K562 (cell line): ENCODE data around the gene DCLK1. TPM values are rescaled to one million over a fixed set of nuclear protein-coding genes. Genes with fewer than 3 reads are reported as not detected.

Experiments used
- CBFA2T3 ChIP-seq: fragments of 450-650 bp; IDR thresholded peaks from 2 replicates; pipeline ENCODE4 v1.6.1; 2017
- HOXB6 ChIP-seq: fragments of 250-450 bp; sonication (Bioruptor Pico); IDR thresholded peaks from 2 replicates; pipeline ENCODE4 v1.5.1; 2022; ENCODE audit warnings: mild to moderate bottlenecking, borderline replicate concordance
- LEF1 ChIP-seq: fragments of 450-650 bp; IDR thresholded peaks from 2 replicates; pipeline ENCODE4 v1.6.1; 2016; ENCODE audit warnings: mild to moderate bottlenecking
- NFE2 ChIP-seq: IDR thresholded peaks from 2 replicates; pipeline ENCODE4 v1.6.1; 2014; ENCODE audit warnings: antibody characterized with exemption, low read depth
- POLR2G ChIP-seq: fragments of 200-400 bp; formaldehyde crosslinking; IDR thresholded peaks from 2 replicates; pipeline ENCODE4 v1.6.1; 2017; ENCODE audit warnings: low read depth, mild to moderate bottlenecking, antibody characterized with exemption, low read length, moderate library complexity
- RAD21 ChIP-seq, 2 experiments: fragments of 250-450 bp in 1 of 2; fragments of 450-650 bp in 1 of 2; sonication (Bioruptor Pico) in 1 of 2; formaldehyde crosslinking in 1 of 2; IDR thresholded peaks in 1 of 2; conservative IDR thresholded peaks in 1 of 2; 2 replicates each; pipeline versions ENCODE4 v1.4.0 to v1.8.0; 2020 to 2022; ENCODE audit warnings: mild to moderate bottlenecking in 2 of 2, moderate library complexity in 1 of 2
- SMC3 ChIP-seq: conservative IDR thresholded peaks from 2 replicates; pipeline ENCODE4 v1.6.1; 2011; ENCODE audit warnings: low read depth, low read length, improper control_type of control experiment; ENCODE audit not compliant: insufficient read depth
- ZNF589 ChIP-seq: fragments of 200-800 bp; sonication (Bioruptor generic); IDR thresholded peaks from 2 replicates; pipeline ENCODE4 v1.6.1; 2016; ENCODE audit warnings: low read depth, missing genetic modification characterization, missing compliant biosample characterization
- ZNF696 ChIP-seq: fragments of 250-450 bp; sonication (Bioruptor Pico); conservative IDR thresholded peaks from 2 replicates; pipeline ENCODE4 v1.4.0; 2020; ENCODE audit warnings: mild to moderate bottlenecking, moderate library complexity
- polyA plus RNA-seq, 8 experiments: library from polyadenylated mRNA; depleted of rRNA in 4 of 8; stranded (reverse) in 5 of 8; unstranded in 3 of 8; fragments of >200 nt; fragmentation: Nextera tagmentation in 2 of 8; fragmentation: Illumina TruSeq in 1 of 8; extraction: Ambion mirVana in 2 of 8; extraction: Trizol in 1 of 8; gene quantifications; 2 replicates each; pipeline versions ENCODE4 v1.2.1 to v1.2.3, GENCODE V29; 2011 to 2014; ENCODE audit warnings: inconsistent platforms in 1 of 8, missing spikeins in 1 of 8
- total RNA-seq, 7 experiments: library from RNA; depleted of rRNA in 6 of 7; stranded (reverse); fragments of >200 nt in 6 of 7; fragmentation: Illumina TruSeq in 2 of 7; extraction: Trizol in 2 of 7; gene quantifications; 2 replicates each; pipeline versions ENCODE4 v1.2.1 to v1.2.3, GENCODE V29; 2011 to 2021; ENCODE audit warnings: low replicate concordance in 1 of 7
- TF ChIP-seq, protein P1 (sequence below): fragments of 200-400 bp; formaldehyde crosslinking; IDR thresholded peaks from 2 replicates; pipeline ENCODE4 v1.6.1; 2017; ENCODE audit warnings: mild to moderate bottlenecking, low read depth, low read length, moderate library complexity
- TF ChIP-seq, protein P2 (sequence below): sonication (generic); formaldehyde crosslinking; IDR thresholded peaks from 2 replicates; pipeline ENCODE4 v1.8.1; 2023; ENCODE audit warnings: mild to moderate bottlenecking, missing genetic modification reagents

DCLK1 gene
- total and polyA plus RNA-seq, 9 of the 15 experiments (the other 6 are each of a cell fraction or from before 2014, with no cell fraction given): 0.07 TPM; not detected in 8

DNA sequence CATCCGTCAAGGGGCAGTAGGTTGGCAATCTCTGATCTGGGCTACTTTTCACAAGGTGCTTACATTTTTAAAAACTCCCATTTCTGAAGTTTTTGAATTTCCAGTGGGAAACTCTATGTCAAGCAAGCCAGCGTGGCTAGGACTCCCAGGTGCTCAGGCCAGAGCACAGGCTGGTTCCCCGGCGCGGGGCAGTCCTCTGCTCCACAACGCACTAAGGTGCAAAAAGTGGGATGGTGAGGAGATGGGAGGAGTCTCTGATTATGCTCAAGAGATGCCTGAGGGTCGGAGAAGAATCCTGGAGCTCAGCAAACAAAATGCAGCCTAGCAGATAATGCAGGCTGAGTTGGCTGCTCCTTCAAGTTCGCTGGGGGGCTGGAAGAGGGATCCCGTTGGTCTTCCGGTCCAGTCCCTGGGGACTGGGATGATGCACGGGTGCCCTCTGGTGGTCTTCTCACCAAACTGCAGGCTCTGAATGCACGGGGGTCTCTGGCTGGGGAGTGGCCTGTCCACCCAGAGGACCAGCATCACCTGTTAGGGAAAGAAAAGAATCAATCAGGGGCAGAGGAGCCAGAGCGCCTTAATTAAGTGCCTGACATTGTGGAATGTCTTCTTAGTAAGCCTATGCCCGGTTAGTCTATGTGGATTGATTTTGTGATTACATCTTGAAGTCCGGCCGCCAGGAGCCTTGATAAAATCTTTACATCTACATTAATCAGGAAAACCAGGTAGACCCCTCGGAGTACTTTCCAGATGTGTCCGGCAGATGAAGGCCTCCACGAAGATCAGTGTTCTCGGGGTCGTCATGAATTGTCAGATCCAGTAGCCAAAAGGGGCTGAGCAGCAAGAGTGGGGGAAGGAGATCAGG is 410.3 kb downstream of the DCLK1 start (continued):
- TF ChIP-seq, protein P1, sequence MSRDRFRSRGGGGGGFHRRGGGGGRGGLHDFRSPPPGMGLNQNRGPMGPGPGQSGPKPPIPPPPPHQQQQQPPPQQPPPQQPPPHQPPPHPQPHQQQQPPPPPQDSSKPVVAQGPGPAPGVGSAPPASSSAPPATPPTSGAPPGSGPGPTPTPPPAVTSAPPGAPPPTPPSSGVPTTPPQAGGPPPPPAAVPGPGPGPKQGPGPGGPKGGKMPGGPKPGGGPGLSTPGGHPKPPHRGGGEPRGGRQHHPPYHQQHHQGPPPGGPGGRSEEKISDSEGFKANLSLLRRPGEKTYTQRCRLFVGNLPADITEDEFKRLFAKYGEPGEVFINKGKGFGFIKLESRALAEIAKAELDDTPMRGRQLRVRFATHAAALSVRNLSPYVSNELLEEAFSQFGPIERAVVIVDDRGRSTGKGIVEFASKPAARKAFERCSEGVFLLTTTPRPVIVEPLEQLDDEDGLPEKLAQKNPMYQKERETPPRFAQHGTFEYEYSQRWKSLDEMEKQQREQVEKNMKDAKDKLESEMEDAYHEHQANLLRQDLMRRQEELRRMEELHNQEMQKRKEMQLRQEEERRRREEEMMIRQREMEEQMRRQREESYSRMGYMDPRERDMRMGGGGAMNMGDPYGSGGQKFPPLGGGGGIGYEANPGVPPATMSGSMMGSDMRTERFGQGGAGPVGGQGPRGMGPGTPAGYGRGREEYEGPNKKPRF: no peak
- TF ChIP-seq HOXB6 (CRISPR knock-in tag) (no peak), RAD21 (CRISPR knock-in tag; conservative IDR thresholded peaks at IDR 0.05 in 1 of 2, IDR thresholded peaks at IDR 0.05 in 1 of 2) (peak; percentile 37 to 63; a peak in 3 of 4 replicates), SMC3 (peak; percentile 62), LEF1 (no peak), ZNF696 (CRISPR knock-in tag) (no peak), POLR2G (no peak), ZNF589 (CRISPR knock-in tag) (no peak), CBFA2T3 (no peak), NFE2 (no peak)
- TF ChIP-seq, protein P2, sequence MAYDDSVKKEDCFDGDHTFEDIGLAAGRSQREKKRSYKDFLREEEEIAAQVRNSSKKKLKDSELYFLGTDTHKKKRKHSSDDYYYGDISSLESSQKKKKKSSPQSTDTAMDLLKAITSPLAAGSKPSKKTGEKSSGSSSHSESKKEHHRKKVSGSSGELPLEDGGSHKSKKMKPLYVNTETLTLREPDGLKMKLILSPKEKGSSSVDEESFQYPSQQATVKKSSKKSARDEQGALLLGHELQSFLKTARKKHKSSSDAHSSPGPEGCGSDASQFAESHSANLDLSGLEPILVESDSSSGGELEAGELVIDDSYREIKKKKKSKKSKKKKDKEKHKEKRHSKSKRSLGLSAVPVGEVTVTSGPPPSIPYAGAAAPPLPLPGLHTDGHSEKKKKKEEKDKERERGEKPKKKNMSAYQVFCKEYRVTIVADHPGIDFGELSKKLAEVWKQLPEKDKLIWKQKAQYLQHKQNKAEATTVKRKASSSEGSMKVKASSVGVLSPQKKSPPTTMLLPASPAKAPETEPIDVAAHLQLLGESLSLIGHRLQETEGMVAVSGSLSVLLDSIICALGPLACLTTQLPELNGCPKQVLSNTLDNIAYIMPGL: no peak
